Muscle of leg (tissue), 11 donors: ENCODE measurements around the gene RTN4R. TPM values are rescaled to one million over a fixed set of nuclear protein-coding genes. Genes with fewer than 3 reads are reported as not detected.
"Not testable (repeated sequence)": the region's sequence is repeated elsewhere in the genome, so short reads cannot be mapped to it uniquely, and the experiment has no call there.

ENCODE experiments used
- DNase-seq: peaks from one replicate; pipeline ENCODE4 v3.0.0; 2013
- H3K27ac ChIP-seq: one replicate; pipeline ENCODE4 v1.5.1; 2013; ENCODE audit warnings: mild to moderate bottlenecking, low read length, control low read depth
- H3K27me3 ChIP-seq: one replicate; pipeline ENCODE4 v1.6.1; 2013; ENCODE audit warnings: low read length; ENCODE audit not compliant: control insufficient read depth, insufficient read depth
- H3K36me3 ChIP-seq: one replicate; pipeline ENCODE4 v1.6.1; 2013; ENCODE audit warnings: low read length; ENCODE audit not compliant: control insufficient read depth, insufficient read depth
- H3K4me1 ChIP-seq: one replicate; pipeline ENCODE4 v1.6.1; 2013; ENCODE audit warnings: low read length; ENCODE audit not compliant: control insufficient read depth, insufficient read depth
- H3K4me3 ChIP-seq: one replicate; pipeline ENCODE4 v1.5.1; 2013; ENCODE audit warnings: low read length, control low read depth
- H3K9me3 ChIP-seq: replicated peaks from 2 replicates; pipeline ENCODE4 v1.6.1; 2013; ENCODE audit warnings: low read depth, low read length; ENCODE audit not compliant: control insufficient read depth
- WGBS: methylation state at CpG from one replicate; pipeline ENCODE4 v1.1.5; 2013; ENCODE audit warnings: missing lambda C conversion rate; ENCODE audit not compliant: insufficient coverage; 5-methylcytosine and 5-hydroxymethylcytosine counted together
- polyA plus RNA-seq, 8 donors: library from polyadenylated mRNA; unstranded; fragments of 120-200 nt; gene quantifications; one replicate each; pipeline versions ENCODE4 v1.2.1 to v1.2.3, GENCODE V29; 2013; ENCODE audit warnings: inconsistent platforms in 1 of 8, low replicate concordance in 1 of 8; ENCODE audit not compliant: insufficient read length in 8 of 8, insufficient read depth in 1 of 8
- total RNA-seq: library from RNA; stranded (reverse); fragments of 120-200 nt; gene quantifications from one replicate; pipeline ENCODE4 v1.2.4, GENCODE V29; 2013

Gene RTN4R
- total and polyA plus RNA-seq, 9 donors, result 7.3 to 19.0 (median 13.5) TPM

DNA sequence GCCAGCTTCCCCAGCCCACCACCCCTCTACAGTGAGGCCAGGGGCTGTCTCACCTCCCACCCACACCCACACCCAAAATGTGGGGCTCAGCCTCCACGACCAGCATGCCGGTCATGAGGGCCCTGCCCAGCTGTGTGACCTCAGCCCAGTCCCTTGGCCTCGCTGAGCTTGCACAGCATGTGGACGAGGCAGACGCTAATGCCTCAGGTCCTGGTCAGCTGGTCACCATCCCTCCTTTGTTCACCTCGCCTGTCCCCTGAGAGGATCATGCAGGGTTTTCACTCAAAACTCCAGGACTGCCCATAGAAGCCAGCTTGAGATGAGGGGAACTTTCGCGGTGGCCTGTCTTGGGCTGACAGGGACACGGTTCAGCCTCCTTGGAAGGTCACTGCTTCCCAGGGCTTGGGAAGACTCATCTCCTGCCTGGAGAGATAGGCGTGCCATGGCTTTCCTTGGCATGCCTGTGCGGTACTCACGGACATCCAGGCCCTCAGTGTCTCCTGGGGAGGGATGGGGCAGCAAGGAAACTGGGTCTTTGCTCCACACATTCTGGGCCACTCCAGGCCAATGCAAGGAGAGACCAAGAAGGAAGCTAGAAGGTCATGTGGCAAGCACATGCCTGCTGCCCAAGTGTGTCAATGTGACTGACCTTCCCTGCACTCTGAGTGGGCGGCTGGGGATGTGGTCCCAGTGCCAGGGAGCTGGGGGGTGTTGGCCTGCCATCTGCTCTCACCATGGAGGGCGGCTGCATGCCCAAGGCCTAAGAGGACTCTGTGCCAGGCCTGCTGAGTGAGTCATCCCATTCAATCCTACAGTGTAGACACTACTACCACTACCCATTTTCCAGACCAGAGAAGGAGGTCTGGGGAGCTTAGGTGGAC lies 3.2 kb upstream of the RTN4R start:
- 87% methylated on average over 11 of the region's 14 CpGs for WGBS
- peak; percentile 47 for DNase-seq
- Histone ChIP-seq H3K27me3 (no peaks in the 10 kb centered on the region), H3K27ac (peak overlapping the region; percentile 45), H3K9me3 (no peaks in the 10 kb centered on the region), H3K4me3 (no peak overlapping the region), H3K36me3 (no peaks in the 10 kb centered on the region), H3K4me1 (peaks cover 63% of the 10 kb centered on the region)

DNA sequence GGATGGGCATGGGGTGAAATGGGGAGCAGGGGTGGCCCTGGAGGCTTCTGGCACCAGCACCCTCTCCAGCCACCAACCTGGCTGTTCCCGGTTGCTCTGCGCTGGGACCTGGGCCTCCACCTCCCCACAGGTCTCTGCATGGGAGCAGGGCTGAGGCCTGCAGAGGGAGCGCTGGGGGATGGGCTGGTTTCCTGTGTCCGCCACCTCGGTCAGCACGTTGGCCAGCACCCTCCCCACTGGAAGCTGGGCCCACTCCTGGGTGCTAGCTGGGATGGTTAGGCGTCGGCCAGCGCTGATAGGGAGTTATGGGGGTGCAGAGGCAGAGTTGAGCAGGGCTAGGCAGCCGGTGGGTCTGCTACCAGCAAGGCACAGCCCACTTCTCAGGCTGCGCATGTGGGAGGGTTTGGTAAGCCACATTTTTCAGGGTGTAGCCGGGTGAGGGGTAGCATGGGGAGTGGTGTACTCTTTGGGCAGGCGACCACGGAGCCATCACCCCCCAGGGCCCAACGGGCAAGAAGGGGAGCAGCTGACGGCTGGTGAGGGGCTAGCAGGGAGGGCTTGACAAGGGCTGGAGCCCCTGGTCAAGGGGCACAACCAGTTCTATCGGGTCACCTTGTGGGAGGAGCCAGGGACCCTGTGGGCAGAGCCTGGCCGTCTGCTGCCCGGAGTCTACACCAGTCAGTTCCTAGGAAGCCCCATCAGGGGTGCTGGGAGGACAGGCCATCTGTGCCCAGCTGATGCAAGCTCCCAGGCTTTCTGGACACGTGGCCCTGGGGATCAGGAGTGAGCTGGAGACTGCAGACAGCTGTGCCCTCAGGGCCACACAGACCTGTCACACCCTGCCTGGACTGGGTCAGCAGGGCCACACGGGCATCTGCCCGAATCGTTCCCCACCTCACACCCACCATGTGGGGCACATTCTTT lies 2.3 kb upstream of the RTN4R start:
- H3K27me3 ChIP-seq, H3K27ac ChIP-seq, DNase-seq, H3K36me3 ChIP-seq, H3K9me3 ChIP-seq, H3K4me3 ChIP-seq: not testable (repeated sequence)
- H3K4me1 ChIP-seq, result peaks cover 63% of the 10 kb centered on the region
- 64% methylated on average over 17 of the region's 23 CpGs for WGBS

DNA sequence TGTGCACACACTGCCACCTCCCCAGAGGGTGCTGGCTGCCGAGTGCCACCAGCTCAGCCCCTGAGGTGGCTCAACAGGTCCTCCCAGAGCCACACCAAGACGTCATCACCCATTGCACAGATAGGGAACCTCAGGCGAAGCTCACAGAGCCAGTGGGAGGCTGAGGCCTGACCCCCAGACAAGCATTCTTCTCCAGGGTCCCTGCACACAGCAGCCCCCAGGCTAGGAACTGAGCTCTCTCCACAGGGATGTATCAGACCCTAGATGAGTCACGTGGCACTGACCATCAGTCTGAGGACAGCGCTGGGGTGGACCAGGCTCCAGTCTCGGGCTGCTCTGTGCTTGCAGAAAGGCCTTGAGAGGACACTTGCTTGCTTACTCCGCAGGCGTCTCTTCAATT lies 1.6 kb upstream of the RTN4R start:
- not testable (repeated sequence) for H3K4me3 ChIP-seq, H3K9me3 ChIP-seq, H3K36me3 ChIP-seq, H3K27me3 ChIP-seq, H3K27ac ChIP-seq, DNase-seq
- peaks cover 66% of the 10 kb centered on the region for H3K4me1 ChIP-seq
- WGBS, result 89% methylated on average over 5 of the region's 8 CpGs

DNA sequence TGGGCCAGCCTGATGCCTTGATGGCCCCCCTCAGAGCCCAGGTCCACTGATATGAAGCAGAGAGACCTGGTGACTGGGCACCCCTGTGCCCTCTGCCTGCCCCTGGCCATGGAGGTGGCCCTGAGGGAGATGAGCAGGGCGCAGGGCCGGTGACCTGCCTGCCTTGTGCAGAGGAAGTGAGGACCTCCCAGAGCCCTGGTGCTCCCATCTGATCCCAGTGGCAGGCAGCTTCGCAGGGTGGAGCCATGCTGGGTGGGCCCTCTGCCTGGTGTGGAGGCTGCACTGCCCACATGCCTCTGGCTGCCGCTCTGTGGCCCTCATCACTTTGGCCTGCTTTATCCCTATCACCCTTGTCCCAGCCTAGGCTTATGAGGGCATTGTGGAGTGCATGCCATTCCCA lies 1.1 kb upstream of the RTN4R start:
- H3K4me3 ChIP-seq, H3K36me3 ChIP-seq, H3K27ac ChIP-seq, H3K9me3 ChIP-seq, H3K27me3 ChIP-seq, DNase-seq: not testable (repeated sequence)
- H3K4me1 ChIP-seq, result peaks cover 65% of the 10 kb centered on the region
- 100% methylated on average over 2 of the region's 4 CpGs for WGBS

DNA sequence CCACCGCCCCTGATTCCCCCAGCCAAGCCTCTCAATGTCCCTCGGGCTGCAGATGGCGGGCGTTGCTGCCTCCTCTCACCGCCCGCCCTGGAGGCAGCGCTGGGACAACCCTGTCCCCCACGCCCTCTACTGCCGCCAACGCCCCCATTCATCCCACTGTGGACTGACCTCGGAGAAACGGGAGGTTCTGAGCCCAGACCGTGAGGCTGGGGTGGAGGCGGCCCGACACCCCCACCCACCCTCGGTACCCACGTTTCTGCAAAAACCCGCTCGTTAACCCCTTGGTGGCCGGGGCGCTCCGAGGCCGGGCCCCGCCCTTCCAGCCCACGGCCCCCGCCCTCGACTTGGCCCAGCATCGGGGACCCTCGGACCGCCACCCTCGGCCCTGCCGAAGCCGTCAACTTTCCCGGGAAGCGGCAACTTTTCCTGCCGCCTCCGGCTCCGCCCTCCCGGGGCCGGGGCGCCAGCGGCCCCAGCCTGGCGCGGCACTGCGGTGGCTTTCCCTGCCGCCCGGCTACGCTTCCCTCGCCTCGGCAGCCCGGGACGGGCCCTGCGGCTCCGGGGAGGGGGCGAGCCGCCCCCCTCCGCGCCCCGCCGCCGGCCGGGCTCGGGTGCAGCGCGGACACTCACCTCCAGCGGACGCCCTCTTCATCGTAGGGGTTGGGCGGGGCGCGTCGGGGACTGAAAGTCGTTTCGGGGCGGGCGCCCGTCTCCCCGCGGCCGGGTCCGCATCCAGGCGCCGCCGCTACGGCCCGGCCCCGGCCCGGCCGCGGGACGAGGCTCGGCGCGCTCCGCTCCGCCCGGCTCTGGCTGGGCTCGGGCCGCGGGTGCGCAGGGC lies 458 bp downstream of the RTN4R start:
- Histone ChIP-seq H3K27ac (no peak overlapping the region), H3K36me3 (no peaks in the 10 kb centered on the region), H3K9me3 (no peaks in the 10 kb centered on the region), H3K4me1 (peaks cover 53% of the 10 kb centered on the region), H3K4me3 (peak overlapping the region; percentile 36), H3K27me3 (no peaks in the 10 kb centered on the region)
- DNase-seq, result no peak
- under 1% methylated on average over 92 of the region's 101 CpGs for WGBS

DNA sequence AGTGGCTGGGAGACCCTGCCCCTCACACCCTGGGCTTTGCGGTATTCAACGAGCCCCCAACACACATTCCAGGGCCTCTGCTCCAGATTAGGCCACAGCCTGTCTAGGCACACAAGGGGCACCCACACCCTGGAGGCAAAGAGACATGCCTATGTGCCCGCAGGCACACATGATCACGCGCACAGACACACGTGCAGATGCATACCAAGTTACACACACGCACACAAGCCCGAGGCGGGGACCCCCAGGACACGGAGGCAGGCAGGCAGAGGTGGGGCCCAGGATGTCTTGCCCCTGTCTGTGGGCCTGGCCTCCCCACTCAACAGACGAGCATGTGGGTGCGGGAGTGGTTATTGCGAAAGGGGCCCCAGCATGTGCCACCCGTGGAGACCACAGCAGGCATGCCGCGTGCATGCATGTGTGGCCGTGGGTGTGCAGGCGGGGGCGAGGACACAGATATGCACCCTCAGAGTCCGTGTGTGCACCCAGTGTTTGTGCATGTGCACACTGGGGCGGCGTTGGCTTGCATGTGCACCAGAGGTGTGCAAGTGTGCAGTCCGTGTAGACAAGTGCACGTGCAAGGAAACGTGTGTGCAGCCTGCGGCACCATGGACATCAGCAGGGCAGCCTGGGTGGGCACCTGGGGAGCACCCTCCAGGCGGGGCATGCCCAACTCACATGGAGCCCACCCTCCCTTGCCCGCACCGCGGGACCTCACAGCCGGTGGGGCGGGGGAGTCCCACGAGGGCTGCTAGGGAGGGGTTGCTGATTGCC lies 1.3 kb downstream of the RTN4R start:
- WGBS, result 51% methylated on average over 27 of the region's 33 CpGs
- H3K36me3 ChIP-seq, H3K27me3 ChIP-seq, DNase-seq, H3K27ac ChIP-seq, H3K9me3 ChIP-seq: not testable (repeated sequence)
- Histone ChIP-seq H3K4me1 (peaks cover 45% of the 10 kb centered on the region), H3K4me3 (peak overlapping the region; percentile 36)

DNA sequence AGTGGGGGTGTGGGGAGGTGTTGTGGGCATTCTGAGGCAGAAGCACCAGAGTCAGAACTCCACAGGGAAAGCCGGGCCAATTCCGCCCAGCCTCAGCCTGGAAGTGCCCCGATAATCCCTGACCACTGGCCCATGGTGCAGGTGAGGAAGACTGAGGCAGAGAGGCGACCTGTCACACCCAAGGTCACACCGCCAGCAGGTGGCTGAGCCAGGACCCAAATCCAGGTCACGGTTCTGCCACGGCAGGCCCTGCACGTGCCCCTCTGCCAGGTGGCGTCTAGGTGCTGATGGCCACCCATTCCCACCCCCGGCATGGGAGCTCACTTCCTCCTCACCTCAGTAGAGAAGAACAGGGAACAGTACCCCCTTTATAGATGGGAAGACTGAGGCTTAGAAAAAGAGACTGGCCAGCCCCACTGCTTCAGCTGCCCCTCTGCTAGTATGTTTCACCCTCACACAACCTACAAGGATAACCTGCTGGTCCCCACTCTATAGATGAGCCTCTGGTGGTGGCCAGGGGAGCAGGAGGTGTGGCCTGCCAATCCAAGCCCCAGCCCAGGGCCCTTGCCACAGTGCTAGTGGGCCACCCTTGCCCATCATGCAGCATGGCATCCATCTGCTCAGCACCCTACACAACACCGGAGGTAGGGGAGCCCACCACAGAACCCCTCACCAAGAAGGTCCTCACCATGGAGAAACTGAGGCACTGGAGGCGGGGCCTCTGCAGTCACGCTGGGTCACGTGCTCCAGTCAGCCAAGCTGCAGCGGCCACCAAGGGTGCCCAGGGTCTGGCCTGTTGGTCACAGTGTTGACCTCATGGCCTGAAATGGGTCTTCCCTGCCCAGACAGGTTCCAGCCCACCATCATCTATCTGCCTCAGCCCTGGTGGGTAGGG lies 2.1 kb downstream of the RTN4R start:
- not testable (repeated sequence) for H3K36me3 ChIP-seq, H3K4me3 ChIP-seq, H3K27ac ChIP-seq, DNase-seq, H3K27me3 ChIP-seq, H3K9me3 ChIP-seq
- H3K4me1 ChIP-seq, result peaks cover 37% of the 10 kb centered on the region
- no CpG with 5 or more reads among the region's 15 CpGs for WGBS

DNA sequence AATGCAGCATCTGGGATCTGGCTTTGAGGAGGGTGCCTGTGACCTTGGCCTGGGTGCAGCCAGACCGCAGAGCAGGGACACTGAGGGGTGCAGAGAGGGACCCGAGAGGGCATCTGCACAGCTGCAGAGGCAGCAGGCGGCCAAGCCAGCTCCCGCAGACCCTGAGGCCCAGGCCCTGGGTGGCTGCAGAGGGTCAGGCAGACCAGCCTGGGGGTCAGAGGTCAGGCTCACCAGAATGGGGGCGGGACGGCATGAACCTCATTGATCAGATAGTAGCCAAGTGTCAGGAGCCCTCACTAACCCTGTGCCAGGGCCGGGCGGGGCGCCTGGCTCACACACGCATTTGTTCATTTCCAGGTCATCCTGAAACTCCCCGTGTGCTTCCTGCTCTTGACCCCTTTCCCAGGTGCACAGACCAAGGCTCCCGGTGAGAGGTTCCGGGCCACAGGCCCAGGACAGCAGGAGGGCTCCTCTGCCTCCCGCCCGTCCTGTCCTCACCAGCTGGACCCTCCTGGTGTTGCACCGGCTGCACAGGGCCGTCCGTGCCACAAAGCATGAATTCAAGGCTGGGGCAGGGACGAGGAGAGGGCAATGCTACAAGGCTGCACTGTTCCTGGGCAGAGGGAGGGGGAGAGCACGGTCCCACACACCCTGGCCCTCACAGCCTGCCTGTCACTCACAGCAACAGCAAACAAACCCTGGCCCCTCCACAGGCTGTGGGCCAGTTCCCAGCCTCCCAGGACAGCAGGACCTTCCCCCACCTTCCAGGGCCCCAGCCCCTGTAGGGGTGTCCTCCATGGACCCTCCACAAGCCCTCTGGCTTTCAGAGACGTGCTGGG lies 3.3 kb downstream of the RTN4R start:
- Histone ChIP-seq H3K27ac (no peak overlapping the region), H3K27me3 (no peaks in the 10 kb centered on the region), H3K4me1 (peaks cover 31% of the 10 kb centered on the region), H3K4me3 (no peak overlapping the region), H3K36me3 (no peaks in the 10 kb centered on the region), H3K9me3 (no peaks in the 10 kb centered on the region)
- no peak for DNase-seq
- 74% methylated on average over 9 of the region's 21 CpGs for WGBS
